SJSA1 (cell line): ENCODE data around the gene TRIM44. TPM values are rescaled to one million over a fixed set of nuclear protein-coding genes. Genes with fewer than 3 reads are reported as not detected.
"Not testable (repeated sequence)": the region's sequence is repeated elsewhere in the genome, so short reads cannot be mapped to it uniquely, and the experiment has no call there.

Experiments used
- DNase-seq, 2 experiments: peaks; one replicate each; pipeline ENCODE4 v3.0.0-alpha.2; 2015 to 2020; ENCODE audit warnings: low spot score in 2 of 2, low read depth in 1 of 2
- H3K27ac ChIP-seq: fragments of 250-450 bp; sonication (Bioruptor Pico); 2 replicates; pipeline ENCODE4 v1.5.1; 2020; ENCODE audit warnings: mild to moderate bottlenecking, moderate library complexity
- H3K27me3 ChIP-seq: fragments of 250-450 bp; sonication (Bioruptor Pico); replicated peaks from 2 replicates; pipeline ENCODE4 v1.5.1; 2020; ENCODE audit warnings: mild to moderate bottlenecking, moderate library complexity
- H3K36me3 ChIP-seq: fragments of 250-450 bp; sonication (Bioruptor Pico); 2 replicates; pipeline ENCODE4 v1.5.1; 2020; ENCODE audit warnings: mild to moderate bottlenecking
- H3K4me1 ChIP-seq: fragments of 250-450 bp; sonication (Bioruptor Pico); replicated peaks from 2 replicates; pipeline ENCODE4 v1.6.1; 2021; ENCODE audit warnings: mild to moderate bottlenecking
- H3K4me3 ChIP-seq: fragments of 250-450 bp; sonication (Bioruptor Pico); 2 replicates; pipeline ENCODE4 v1.5.1; 2020; ENCODE audit warnings: mild to moderate bottlenecking
- H3K9me3 ChIP-seq: fragments of 250-450 bp; sonication (Bioruptor Pico); replicated peaks from 2 replicates; pipeline ENCODE4 v1.5.1; 2020; ENCODE audit warnings: mild to moderate bottlenecking
- total RNA-seq: library from RNA; depleted of rRNA; stranded (reverse); fragments of >200 nt; shearing (Covaris generic); gene quantifications from 2 replicates; pipeline ENCODE4 v1.2.3, GENCODE V29; 2014

TRIM44 gene
- total RNA-seq, 1 experiment from 2014 or later, result 64.5 TPM

GRCh38 chr11:35667257-35667656 is 4.7 kb downstream of the TRIM44 start:
- Histone ChIP-seq H3K4me3 (no peak overlapping the region), H3K36me3 (peaks cover 53% of the 10 kb centered on the region), H3K4me1 (peaks cover 15% of the 10 kb centered on the region), H3K27ac (no peak overlapping the region), H3K27me3 (no peaks in the 10 kb centered on the region), H3K9me3 (peaks cover 21% of the 10 kb centered on the region)
- no peak for DNase-seq

GRCh38 chr11:35668350-35668749 is 5.8 kb downstream of the TRIM44 start:
- Histone ChIP-seq H3K36me3 (peaks cover 42% of the 10 kb centered on the region), H3K9me3 (peaks cover 15% of the 10 kb centered on the region)
- not testable (repeated sequence) for H3K27ac ChIP-seq, H3K4me1 ChIP-seq, H3K4me3 ChIP-seq, H3K27me3 ChIP-seq, DNase-seq

- no peak for DNase-seq
Measured at GRCh38 chr11:35671396-35672127, 9.0 kb downstream of the TRIM44 start.

GRCh38 chr11:35672608-35673007 is 10.0 kb downstream of the TRIM44 start:
- no peak for DNase-seq
- H3K9me3 ChIP-seq, result no peaks in the 10 kb centered on the region
- no peak overlapping the region for H3K27ac ChIP-seq
- H3K27me3 ChIP-seq, result no peaks in the 10 kb centered on the region
- no peaks in the 10 kb centered on the region for H3K4me1 ChIP-seq
- 0 out of 2 replicates have a peak, but pooled peaks cover 10% of the 10 kb centered on the region for H3K36me3 ChIP-seq
- no peak overlapping the region for H3K4me3 ChIP-seq

More at GRCh38 chr11:35671396-35672127, 9.0 kb downstream of the TRIM44 start:
- Histone ChIP-seq H3K36me3 (peaks cover 13% of the 10 kb centered on the region; the same call in 1 of the 2 replicates), H3K9me3 (no peaks in the 10 kb centered on the region), H3K27ac (no peak overlapping the region), H3K4me1 (no peaks in the 10 kb centered on the region), H3K4me3 (no peak overlapping the region), H3K27me3 (no peaks in the 10 kb centered on the region)

- H3K9me3 ChIP-seq, result no peaks in the 10 kb centered on the region
- H3K36me3 ChIP-seq, result peaks cover 12% of the 10 kb centered on the region; the same call in 1 of the 2 replicates
- 0 out of 2 replicates have a peak, but pooled peaks cover 2% of the 10 kb centered on the region for H3K4me1 ChIP-seq
- no peak overlapping the region for H3K27ac ChIP-seq
- H3K4me3 ChIP-seq, result no peak overlapping the region
- no peaks in the 10 kb centered on the region for H3K27me3 ChIP-seq
- no peak for DNase-seq
Measured at GRCh38 chr11:35675901-35676610, 13.5 kb downstream of the TRIM44 start.

- Histone ChIP-seq H3K27ac (no peak overlapping the region), H3K27me3 (no peaks in the 10 kb centered on the region), H3K9me3 (no peaks in the 10 kb centered on the region), H3K4me3 (no peak overlapping the region), H3K36me3 (peaks cover 17% of the 10 kb centered on the region; the same call in 1 of the 2 replicates), H3K4me1 (0 out of 2 replicates have a peak, but pooled peaks cover 5% of the 10 kb centered on the region)
- DNase-seq, result no peak
Measured at GRCh38 chr11:35676611-35676965, 14.0 kb downstream of the TRIM44 start.

GRCh38 chr11:35677904-35678303 is 15.3 kb downstream of the TRIM44 start:
- Histone ChIP-seq H3K36me3 (peaks cover 17% of the 10 kb centered on the region; the same call in 1 of the 2 replicates), H3K4me1 (0 out of 2 replicates have a peak, but pooled peaks cover 5% of the 10 kb centered on the region), H3K27ac (no peak overlapping the region), H3K9me3 (no peaks in the 10 kb centered on the region), H3K27me3 (no peaks in the 10 kb centered on the region), H3K4me3 (no peak overlapping the region)
- DNase-seq, result no peak

- Histone ChIP-seq H3K36me3 (peaks cover 17% of the 10 kb centered on the region; the same call in 1 of the 2 replicates), H3K9me3 (no peaks in the 10 kb centered on the region), H3K4me1 (0 out of 2 replicates have a peak, but pooled peaks cover 5% of the 10 kb centered on the region), H3K27me3 (no peaks in the 10 kb centered on the region), H3K4me3 (no peak overlapping the region), H3K27ac (no peak overlapping the region)
- no peak for DNase-seq
Measured at GRCh38 chr11:35678471-35678870, 15.9 kb downstream of the TRIM44 start.

GRCh38 chr11:35678975-35679374 is 16.4 kb downstream of the TRIM44 start:
- no peaks in the 10 kb centered on the region for H3K27me3 ChIP-seq
- H3K36me3 ChIP-seq, result peaks cover 17% of the 10 kb centered on the region; the same call in 1 of the 2 replicates
- H3K27ac ChIP-seq, result no peak overlapping the region
- 0 out of 2 replicates have a peak, but pooled peaks cover 5% of the 10 kb centered on the region for H3K4me1 ChIP-seq
- no peak for DNase-seq
- H3K9me3 ChIP-seq, result no peaks in the 10 kb centered on the region
- H3K4me3 ChIP-seq, result no peak overlapping the region

- Histone ChIP-seq H3K36me3 (peaks cover 17% of the 10 kb centered on the region; the same call in 1 of the 2 replicates), H3K9me3 (no peaks in the 10 kb centered on the region), H3K4me3 (no peak overlapping the region), H3K4me1 (0 out of 2 replicates have a peak, but pooled peaks cover 5% of the 10 kb centered on the region), H3K27ac (no peak overlapping the region), H3K27me3 (no peaks in the 10 kb centered on the region)
- no peak for DNase-seq
Measured at GRCh38 chr11:35680506-35680905, 17.9 kb downstream of the TRIM44 start.

- no peak overlapping the region for H3K4me3 ChIP-seq
- no peaks in the 10 kb centered on the region for H3K27me3 ChIP-seq
- H3K36me3 ChIP-seq, result peaks cover 17% of the 10 kb centered on the region; the same call in 1 of the 2 replicates
- H3K27ac ChIP-seq, result no peak overlapping the region
- no peaks in the 10 kb centered on the region for H3K9me3 ChIP-seq
- no peak for DNase-seq
- 0 out of 2 replicates have a peak, but pooled peaks cover 5% of the 10 kb centered on the region for H3K4me1 ChIP-seq
Measured at GRCh38 chr11:35681163-35681767, 18.7 kb downstream of the TRIM44 start.

- H3K4me3 ChIP-seq, result no peak overlapping the region
- no peaks in the 10 kb centered on the region for H3K27me3 ChIP-seq
- no peak overlapping the region for H3K27ac ChIP-seq
- peaks cover 5% of the 10 kb centered on the region; the same call in 1 of the 2 replicates for H3K4me1 ChIP-seq
- H3K36me3 ChIP-seq, result peaks cover 28% of the 10 kb centered on the region
- no peak for DNase-seq
- H3K9me3 ChIP-seq, result no peaks in the 10 kb centered on the region
Measured at GRCh38 chr11:35682230-35683173, 19.9 kb downstream of the TRIM44 start.
